Cardiac fibroblast (primary cell): ENCODE results near the gene CIDEA.

Source experiments
- DNase-seq, 2 donors: peaks; one replicate each; pipeline versions ENCODE4 v3.0.0 to v3.0.0-alpha.2; 2010; ENCODE audit warnings: low read depth in 2 of 2
- H3K4me3 ChIP-seq, 2 donors: replicated peaks in 1 of 2; 1 replicate in 1 of 2; 2 replicates in 1 of 2; pipeline ENCODE4 v1.5.1; 2011; ENCODE audit warnings: low read depth in 2 of 2, low read length in 2 of 2, mild to moderate bottlenecking in 2 of 2, moderate library complexity in 1 of 2
- CTCF ChIP-seq: IDR thresholded peaks from one replicate; pipeline ENCODE4 v1.5.1; 2011; ENCODE audit warnings: low read depth, mild to moderate bottlenecking, low read length, inconsistent platforms

CIDEA gene

GRCh38 chr18:12231040-12231882 is 22.9 kb upstream of the CIDEA start:
- no peak for DNase-seq
- TF ChIP-seq CTCF: no peak
- H3K4me3 ChIP-seq: no peak overlapping the region

- no peak for DNase-seq
Observed at GRCh38 chr18:12231986-12232385, 22.2 kb upstream of the CIDEA start.

GRCh38 chr18:12233378-12233777 is 20.8 kb upstream of the CIDEA start:
- H3K4me3 ChIP-seq: no peak overlapping the region
- DNase-seq: peak in 1 of 2 donors; percentile 50
- no peak for TF ChIP-seq CTCF

More at GRCh38 chr18:12231986-12232385, 22.2 kb upstream of the CIDEA start:
- H3K4me3 ChIP-seq: no peak overlapping the region
- no peak for TF ChIP-seq CTCF

- no peak overlapping the region for H3K4me3 ChIP-seq
- TF ChIP-seq CTCF: no peak
- no peak for DNase-seq
Observed at GRCh38 chr18:12234451-12235190, 19.5 kb upstream of the CIDEA start.

- DNase-seq: no peak
- no peak for TF ChIP-seq CTCF
- no peak overlapping the region for H3K4me3 ChIP-seq
Observed at GRCh38 chr18:12236141-12236540, 18.0 kb upstream of the CIDEA start.

GRCh38 chr18:12236934-12237832 is 17.0 kb upstream of the CIDEA start:
- peak; percentile 94 for TF ChIP-seq CTCF
- peak; percentile 67 to 68 for DNase-seq
- H3K4me3 ChIP-seq: no peak overlapping the region
